Stimulated activated CD8-positive, alpha-beta memory T cell treated with anti-CD3 and anti-CD28 coated beads, Interleukin-12 subunit alpha, Interleukin-12 subunit beta, amount 100 ng/mL, for 1 hour (primary cell): ENCODE data around the gene TRPM1.

Experiments used
- DNase-seq: peaks from one replicate; pipeline ENCODE4 v3.0.0-alpha.2; 2020; ENCODE audit warnings: low read depth

TRPM1 gene

GRCh38 chr15:31049111-31049510, 52.4 kb downstream of the TRPM1 start:
- no peak for DNase-seq

DNA sequence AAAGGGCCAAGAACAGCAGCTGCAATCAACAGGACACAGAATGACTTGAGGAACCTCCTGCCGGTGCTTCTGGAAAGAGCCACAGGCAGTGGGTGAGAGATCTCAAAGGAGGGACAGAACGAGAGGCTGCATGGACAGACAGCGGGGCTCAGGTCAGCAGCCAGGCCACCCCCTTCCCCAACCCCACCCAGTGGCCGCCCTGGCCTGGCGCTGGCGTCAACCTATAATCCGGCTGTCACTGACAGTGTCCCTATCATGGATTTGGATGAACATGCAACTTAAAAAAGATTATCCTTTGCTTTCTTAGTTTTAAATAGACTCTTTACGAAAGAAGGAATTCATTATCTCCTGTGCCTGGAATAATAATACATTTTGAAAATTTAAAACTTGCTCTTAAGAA, 54.1 kb downstream of the TRPM1 start:
- no peak for DNase-seq

GRCh38 chr15:31046759-31047359, 54.7 kb downstream of the TRPM1 start:
- no peak for DNase-seq

DNA sequence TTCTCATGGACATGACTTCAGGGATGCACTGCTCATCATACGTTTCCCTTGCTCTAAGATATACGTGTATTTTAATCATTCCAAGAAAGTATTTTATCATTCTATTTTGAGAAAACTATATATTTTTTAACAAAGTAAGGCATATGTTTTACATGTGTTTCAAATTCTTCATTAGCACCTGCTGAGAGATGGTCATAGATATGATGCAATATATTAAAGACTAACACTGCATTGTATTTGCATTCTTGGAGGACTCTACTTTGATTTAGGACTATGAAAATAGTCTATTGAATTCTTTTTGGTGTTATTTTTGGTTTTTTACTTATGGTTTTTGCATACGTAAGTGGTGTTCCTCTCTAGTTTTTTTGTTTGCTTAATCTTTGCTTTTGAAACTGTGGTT, 55.9 kb downstream of the TRPM1 start:
- no peak for DNase-seq

DNA sequence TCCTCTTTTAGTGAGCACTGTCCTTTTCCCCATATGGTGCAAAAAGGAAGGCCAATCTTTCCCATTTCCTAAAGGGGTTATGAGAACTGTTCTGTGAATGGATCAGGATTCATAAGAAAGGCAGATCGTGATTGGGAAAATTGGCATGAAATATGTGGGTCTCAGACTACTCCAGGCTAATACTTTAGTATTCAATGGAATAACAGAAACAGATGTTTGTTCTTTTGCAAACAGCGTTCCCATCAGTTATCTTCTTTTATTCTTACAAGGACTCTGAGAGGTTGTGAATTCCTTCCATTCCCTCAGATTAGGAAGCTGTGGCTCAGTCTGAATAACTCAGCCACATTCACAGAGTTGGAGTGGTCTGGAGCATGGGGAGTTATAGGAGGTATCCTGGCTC, 58.8 kb downstream of the TRPM1 start:
- DNase-seq: no peak

- no peak for DNase-seq
These were observed 59.9 kb downstream of the TRPM1 start for GRCh38 chr15:31041610-31042009.

DNA sequence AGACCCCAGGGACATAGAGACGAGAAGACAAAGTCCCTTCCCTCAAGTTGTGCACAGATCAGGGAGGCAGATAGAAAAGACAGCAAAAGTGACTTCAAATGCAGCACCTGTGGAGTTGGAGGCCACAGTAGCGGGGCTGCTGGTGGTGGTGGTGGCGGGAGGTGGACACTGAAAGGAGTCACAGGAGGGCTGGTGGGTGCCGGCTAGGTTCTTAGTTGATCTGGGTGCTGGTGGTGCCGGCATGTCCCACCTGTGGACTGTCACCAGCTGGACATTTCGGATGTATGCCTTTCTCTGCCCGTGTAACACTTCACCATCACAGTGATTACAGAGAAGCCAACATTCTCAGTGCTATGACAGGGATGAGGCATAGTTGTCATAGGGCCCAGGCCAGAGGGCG, 60.9 kb downstream of the TRPM1 start:
- DNase-seq: no peak

GRCh38 chr15:31039961-31040360, 61.6 kb downstream of the TRPM1 start:
- DNase-seq: no peak

GRCh38 chr15:31037731-31038477, 63.6 kb downstream of the TRPM1 start:
- DNase-seq: no peak

DNA sequence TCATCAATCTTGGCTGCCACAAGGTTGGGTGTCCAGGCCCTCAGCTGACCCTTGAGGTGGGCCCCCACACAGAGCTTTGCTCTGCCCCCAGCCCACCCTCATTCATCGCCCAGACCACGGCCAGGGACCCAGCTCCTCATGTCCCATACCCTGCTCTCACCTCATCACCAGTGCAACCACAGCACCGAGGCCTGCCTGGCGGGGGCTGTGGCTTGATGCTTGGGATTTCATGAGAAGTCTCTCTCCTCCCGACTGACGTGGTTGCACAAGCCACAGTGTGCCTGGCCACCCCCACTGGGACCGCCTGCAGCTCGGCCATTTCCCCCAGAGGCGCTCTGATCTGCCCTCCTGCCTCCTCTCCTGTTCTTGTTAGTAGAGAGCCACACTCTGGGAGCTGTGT, 64.7 kb downstream of the TRPM1 start:
- DNase-seq: no peak

- DNase-seq: no peak
These were observed 65.9 kb downstream of the TRPM1 start for GRCh38 chr15:31035610-31036009.

DNA sequence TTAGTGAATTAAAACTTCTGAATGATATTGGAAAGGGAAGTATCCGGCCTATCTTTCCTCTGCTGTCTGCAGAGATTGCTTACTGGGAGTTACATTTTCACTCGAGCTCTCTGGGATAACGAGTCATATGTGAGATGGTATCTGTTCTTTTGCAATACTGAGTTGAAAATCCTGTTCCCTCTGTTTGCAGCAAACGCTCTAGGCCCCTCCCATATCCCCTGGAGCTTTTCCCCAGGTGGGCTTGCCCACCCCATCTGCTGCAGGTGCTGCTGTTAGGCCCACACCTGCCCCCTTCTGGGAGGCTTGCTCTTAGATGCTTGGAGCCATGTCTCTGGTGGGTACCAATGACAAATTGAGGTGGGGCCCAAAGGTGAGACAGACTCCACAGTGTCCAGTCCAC, 67.4 kb downstream of the TRPM1 start:
- no peak for DNase-seq

- DNase-seq: no peak
These were observed 68.6 kb downstream of the TRPM1 start for GRCh38 chr15:31032961-31033371.

- DNase-seq: no peak
These were observed 70.0 kb downstream of the TRPM1 start for GRCh38 chr15:31031471-31032067.

DNA sequence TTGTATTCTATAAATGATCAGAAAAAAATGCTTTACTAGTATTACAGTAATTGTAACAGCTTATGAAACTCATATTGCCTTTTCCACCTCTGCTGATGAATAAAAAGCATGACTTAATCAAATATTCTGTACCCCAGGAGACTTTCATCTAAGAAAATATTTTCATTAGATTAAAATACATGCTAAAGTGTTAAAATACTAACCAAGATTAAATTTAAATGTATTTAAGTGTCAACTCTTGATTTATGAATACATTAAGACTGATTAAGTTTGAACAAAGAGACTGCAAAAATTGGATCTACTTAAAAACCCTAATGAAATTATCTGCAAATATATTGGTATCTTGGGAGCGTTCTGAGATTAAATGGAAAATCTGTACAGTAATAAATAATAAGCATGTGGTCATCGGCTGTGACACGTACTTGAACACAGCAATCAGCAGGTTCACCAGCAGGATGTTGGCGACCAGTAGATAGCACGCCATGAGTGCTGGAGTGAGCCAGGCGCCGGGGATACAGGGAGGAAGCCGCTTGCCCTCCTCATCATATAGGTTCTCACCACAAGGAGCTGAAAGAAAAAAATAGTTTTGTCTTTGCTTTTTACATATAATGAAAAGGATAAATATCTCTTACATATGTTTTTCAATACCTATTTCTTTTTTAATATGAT, 73.5 kb downstream of the TRPM1 start:
- DNase-seq: no peak

DNA sequence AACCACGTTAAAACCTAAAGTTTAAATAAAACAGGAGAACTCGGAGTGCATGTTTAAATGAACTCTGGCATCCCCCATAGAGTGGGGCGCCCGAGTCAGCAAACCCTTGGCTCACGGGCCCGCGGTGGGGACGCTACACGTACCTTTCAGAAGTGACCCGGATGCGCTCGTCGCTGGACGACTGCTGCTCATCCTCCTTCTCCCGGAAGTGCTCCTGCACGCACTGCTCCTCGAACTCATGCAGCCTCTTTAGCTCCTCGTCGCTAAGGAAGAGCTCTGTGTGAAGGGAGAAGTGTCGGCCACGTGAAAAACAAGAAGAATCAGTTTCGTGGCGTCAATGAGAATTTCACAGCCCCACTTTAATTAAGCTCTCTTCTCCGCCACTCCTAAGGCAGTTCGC, 75.5 kb downstream of the TRPM1 start:
- no peak for DNase-seq

DNA sequence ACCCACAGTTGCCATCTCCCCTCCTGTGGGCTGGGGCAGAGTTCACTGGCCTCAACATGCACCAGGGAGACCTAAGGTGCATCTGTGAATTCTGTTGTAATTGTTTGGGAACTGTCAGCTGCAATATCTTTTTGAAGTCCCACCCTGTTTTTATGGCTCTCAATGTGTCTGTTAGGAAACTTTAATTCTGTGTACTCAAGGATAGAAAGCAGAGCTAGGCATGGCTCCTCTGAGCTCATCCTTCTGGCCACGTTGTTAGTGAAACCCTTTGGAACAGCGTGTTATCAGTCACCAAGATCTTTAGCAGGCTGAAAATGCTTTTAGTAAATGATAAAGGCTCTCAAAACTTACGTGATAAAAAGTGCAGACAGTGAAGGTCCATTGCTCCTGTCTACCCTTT, 76.5 kb downstream of the TRPM1 start:
- no peak for DNase-seq

- no peak for DNase-seq
These were observed 77.2 kb downstream of the TRPM1 start for GRCh38 chr15:31024330-31024729.

GRCh38 chr15:31023841-31024240, 77.7 kb downstream of the TRPM1 start:
- no peak for DNase-seq

GRCh38 chr15:31021067-31021665, 80.4 kb downstream of the TRPM1 start:
- DNase-seq: no peak

- DNase-seq: no peak
These were observed 81.0 kb downstream of the TRPM1 start for GRCh38 chr15:31020542-31020941.

DNA sequence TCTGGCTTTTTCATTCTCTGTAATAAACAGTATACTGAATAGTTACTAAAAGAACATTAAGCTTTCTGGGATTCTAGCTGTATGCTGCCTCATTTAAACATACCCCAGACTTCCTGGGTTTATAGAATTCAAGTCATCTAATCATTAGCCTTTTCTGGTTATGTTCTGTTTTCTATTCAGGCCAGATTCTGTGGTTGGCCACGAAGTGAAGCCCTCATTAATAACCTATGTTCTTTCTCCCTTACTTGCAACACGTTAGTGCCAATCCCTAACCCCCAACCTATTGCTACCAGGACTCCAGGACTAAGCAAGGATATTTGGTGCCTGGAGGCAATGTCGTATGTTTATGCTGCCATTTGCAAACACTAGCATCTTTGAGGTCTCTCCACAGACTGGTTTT, 81.5 kb downstream of the TRPM1 start:
- DNase-seq: no peak

GRCh38 chr15:31017311-31017710, 84.2 kb downstream of the TRPM1 start:
- no peak for DNase-seq
